BJ (cell line): ENCODE results near the gene IREB2. TPM values are rescaled to one million over a fixed set of nuclear protein-coding genes. Genes with fewer than 3 reads are reported as not detected.
"Not testable (repeated sequence)": the region's sequence is repeated elsewhere in the genome, so short reads cannot be mapped to it uniquely, and the experiment has no call there.

ENCODE experiments used
- CTCF ChIA-PET: fragments of 350-600 bp; formaldehyde crosslinking; extraction: SDS; loops from one replicate; lab custom pipeline; 2021; ENCODE audit warnings: antibody characterized with exemption, inconsistent platforms; lab: Yijun Ruan, JAX
- POLR2A ChIA-PET: fragments of 300-600 bp; sonication (Branson Sonifier 250); formaldehyde crosslinking; extraction: SDS; loops from one replicate; lab custom pipeline; 2021; ENCODE audit warnings: antibody characterized with exemption; lab: Charles Lee
- DNase-seq: peaks from one replicate; pipeline ENCODE4 v3.0.0-alpha.2; 2011; ENCODE audit warnings: low read depth
- H3K27me3 ChIP-seq: 2 replicates; pipeline ENCODE4 v1.6.0; 2011; ENCODE audit warnings: low read length; ENCODE audit not compliant: control insufficient read depth, insufficient read depth
- H3K36me3 ChIP-seq: 2 replicates; pipeline ENCODE4 v1.5.1; 2011; ENCODE audit warnings: low read length; ENCODE audit not compliant: control insufficient read depth, insufficient read depth
- H3K4me3 ChIP-seq: 2 replicates; pipeline ENCODE4 v1.5.1; 2011; ENCODE audit warnings: low read depth, mild to moderate bottlenecking, control low read depth, low read length
- CTCF ChIP-seq: IDR thresholded peaks from 2 replicates; pipeline ENCODE4 v1.5.1; 2011; ENCODE audit warnings: low read depth, mild to moderate bottlenecking, control low read depth, inconsistent platforms, low read length, moderate library complexity; ENCODE audit not compliant: insufficient read depth
- polyA plus RNA-seq: library from polyadenylated mRNA; depleted of rRNA; stranded (reverse); fragments of >200 nt; gene quantifications from 2 replicates; pipeline ENCODE4 v1.2.3, GENCODE V29; 2011

The IREB2 gene
- polyA plus RNA-seq, 1 experiment = 11.1 TPM

GRCh38 chr15:78538358-78538757 is 100.3 kb downstream of the IREB2 start:
- no peak overlapping the region for H3K4me3 ChIP-seq
- CTCF ChIA-PET = interaction anchor here (0.9 kb wide), 1 partner anchor 8 kb away, joined by 3 read pairs; no protein-coding TSS in a partner anchor
- no peaks in the 10 kb centered on the region for H3K27me3 ChIP-seq
- DNase-seq = no peak
- H3K36me3 ChIP-seq = peaks cover 3% of the 10 kb centered on the region
- POLR2A ChIA-PET = no interaction called here
- no peak for TF ChIP-seq CTCF

DNA sequence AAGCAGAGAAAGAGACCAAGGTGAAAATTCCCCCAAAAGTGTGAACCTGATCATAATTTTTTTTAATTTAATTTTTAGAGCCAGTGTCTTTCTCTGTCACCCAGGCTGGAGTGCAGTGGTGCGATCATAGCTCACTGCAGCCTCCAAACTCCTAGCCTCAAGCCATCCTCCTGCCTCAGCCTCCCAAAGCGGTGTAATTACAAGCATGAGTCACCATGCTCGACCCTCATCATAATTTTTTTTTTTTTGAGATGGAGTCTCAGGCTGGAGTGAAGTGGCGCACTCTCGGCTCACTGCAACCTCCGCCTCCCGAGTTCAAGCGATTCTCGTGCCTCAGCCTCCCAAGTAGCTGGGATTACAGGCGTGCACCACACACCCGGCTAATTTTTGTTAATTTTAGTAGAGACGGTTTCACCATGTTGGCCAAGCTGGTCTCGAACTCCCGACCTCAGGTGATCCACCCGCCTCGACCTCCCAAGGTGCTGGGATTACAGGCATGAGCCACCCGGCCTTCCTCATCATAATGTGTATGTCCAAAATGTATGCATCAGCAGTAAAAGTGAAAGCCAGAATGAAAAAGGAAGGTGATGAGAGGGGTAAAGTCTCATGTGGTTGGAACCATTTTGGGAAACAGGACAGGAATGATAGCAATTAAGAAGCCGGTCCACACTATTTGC is 101.6 kb downstream of the IREB2 start:
- H3K36me3 ChIP-seq, H3K27me3 ChIP-seq, DNase-seq, POLR2A ChIA-PET, CTCF ChIA-PET: not testable (repeated sequence)
- H3K4me3 ChIP-seq = peak overlapping the region; percentile 63

DNA sequence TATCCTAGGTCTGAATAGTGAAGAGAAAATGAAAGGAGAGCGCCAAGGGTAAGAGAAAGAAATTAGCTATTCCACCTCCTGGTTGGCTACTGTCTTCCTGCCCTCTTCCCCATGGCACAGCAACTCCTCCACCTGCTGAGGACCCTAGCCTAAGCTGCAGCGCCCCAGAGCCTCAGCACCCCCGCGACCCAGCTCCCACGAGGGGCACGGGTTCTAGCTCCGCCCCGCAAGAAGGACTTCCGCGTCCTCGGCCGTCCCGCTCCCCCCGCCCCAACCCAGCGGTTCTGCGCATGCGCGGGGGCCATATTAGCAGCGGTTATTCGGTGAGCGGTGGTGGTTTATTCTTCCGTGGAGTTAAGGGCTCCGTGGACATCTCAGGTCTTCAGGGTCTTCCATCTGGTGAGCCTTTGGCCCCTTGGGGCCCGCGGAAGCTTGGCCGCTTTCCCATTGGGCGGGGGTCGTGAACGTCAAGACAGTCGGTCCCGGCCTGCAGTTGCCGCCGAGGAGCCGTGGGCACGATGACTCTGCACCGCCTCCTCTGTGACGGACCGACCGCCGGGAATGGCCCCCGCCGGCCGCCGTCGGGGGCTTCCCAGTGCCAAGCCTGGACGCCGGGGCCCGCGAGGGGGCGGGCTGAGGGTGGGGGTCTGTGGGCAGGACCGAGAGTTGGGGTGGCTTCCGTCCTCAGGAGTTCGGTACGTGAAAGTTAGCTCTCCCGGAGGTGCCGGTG is 102.3 kb downstream of the IREB2 start, which contains the start of gene PSMA4:
TSS of gene PSMA4 (plus strand) at position 304 of the 730 bp plus-strand sequence. CDS start 1,484 bp downstream, outside the sequence.
- CTCF ChIA-PET = interaction anchor here (0.6 to 1.1 kb wide), 2 partner anchors 9 to 128 kb away, joined by 3 read pairs; no protein-coding TSS in a partner anchor
- Histone ChIP-seq H3K27me3 (no peaks in the 10 kb centered on the region), H3K36me3 (peaks cover 3% of the 10 kb centered on the region), H3K4me3 (peak within 1 kb of the TSS; percentile 63)
- peak; percentile 34 for DNase-seq
- POLR2A ChIA-PET = interaction anchor here (0.6 kb wide), 2 partner anchors 9 to 25 kb away, joined by 3 to 5 read pairs; no protein-coding TSS in a partner anchor
- TF ChIP-seq CTCF = 0 out of 2 replicates have a peak, but pooled peaks have one; percentile 33

- no peak for TF ChIP-seq CTCF
- no peak for DNase-seq
- no peaks in the 10 kb centered on the region for H3K27me3 ChIP-seq
- H3K36me3 ChIP-seq = peaks cover 7% of the 10 kb centered on the region
- peak overlapping the region; percentile 63 for H3K4me3 ChIP-seq
- ChIA-PET POLR2A (interaction anchor here (0.6 kb wide), 2 partner anchors 8 to 26 kb away, joined by 3 to 5 read pairs; no protein-coding TSS in a partner anchor), CTCF (interaction anchor here (0.6 to 1.1 kb wide), 2 partner anchors 8 to 129 kb away, joined by 3 read pairs; no protein-coding TSS in a partner anchor)
Observed at GRCh38 chr15:78540871-78541743, 103.1 kb downstream of the IREB2 start.

DNA sequence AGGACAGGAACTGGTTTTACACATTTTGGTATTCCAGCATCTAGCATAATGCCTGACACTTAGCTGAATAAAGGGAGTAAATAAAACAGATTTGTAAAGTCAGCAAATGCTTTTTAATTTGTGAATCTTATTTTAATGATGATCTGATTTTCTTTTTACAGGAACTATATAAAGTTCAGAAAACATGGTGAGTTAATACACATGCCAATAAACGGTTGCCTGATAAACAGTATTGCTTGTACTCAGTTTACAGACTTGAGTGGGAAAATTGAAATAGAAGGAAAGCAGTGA is 103.7 kb downstream of the IREB2 start:
- POLR2A ChIA-PET = no interaction called here
- Histone ChIP-seq H3K27me3 (no peaks in the 10 kb centered on the region), H3K36me3 (peaks cover 8% of the 10 kb centered on the region), H3K4me3 (peak overlapping the region; percentile 63)
- TF ChIP-seq CTCF = no peak
- CTCF ChIA-PET = no interaction called here
- no peak for DNase-seq
